GM23338 (cell line): ENCODE results near the gene DDX24. TPM values are rescaled to one million over a fixed set of nuclear protein-coding genes. Genes with fewer than 3 reads are reported as not detected.

ENCODE experiments used
- ATAC-seq: fragments of 200-7000 bp; cut with Tn5 transposase; 3 replicates; pipeline ENCODE4 v1.9.1; 2020
- DNase-seq: peaks from one replicate; pipeline ENCODE4 v3.0.0-alpha.2; 2015; ENCODE audit warnings: low spot score
- H2AFZ ChIP-seq: fragments of 200-600 bp; sonication (generic); 2 replicates; pipeline ENCODE4 v1.8.0; 2016; ENCODE audit warnings: antibody characterized with exemption, mild to moderate bottlenecking, moderate library complexity
- H3F3A ChIP-seq: fragments of 200-600 bp; sonication (generic); replicated peaks from 2 replicates; pipeline ENCODE4 v1.8.0; 2017; ENCODE audit warnings: antibody characterized with exemption, mixed run types, low read depth
- H3K27ac ChIP-seq: fragments of 200-600 bp; sonication (generic); 2 replicates; pipeline ENCODE4 v1.6.1; 2016; ENCODE audit warnings: low read depth
- H3K27me3 ChIP-seq: fragments of 200-600 bp; sonication (generic); 2 replicates; pipeline ENCODE4 v1.8.0; 2016; ENCODE audit warnings: mild to moderate bottlenecking, mixed run types, moderate library complexity; ENCODE audit not compliant: insufficient read depth
- H3K36me3 ChIP-seq: fragments of 200-600 bp; sonication (generic); 2 replicates; pipeline ENCODE4 v1.8.0; 2016; ENCODE audit warnings: mild to moderate bottlenecking; ENCODE audit not compliant: insufficient read depth
- H3K4me1 ChIP-seq: fragments of 200-600 bp; sonication (generic); 2 replicates; pipeline ENCODE4 v1.8.0; 2016; ENCODE audit warnings: mild to moderate bottlenecking, moderate library complexity; ENCODE audit not compliant: insufficient read depth
- H3K4me2 ChIP-seq: fragments of 200-600 bp; sonication (generic); 2 replicates; pipeline ENCODE4 v1.7.1; 2017; ENCODE audit warnings: mixed run types
- H3K4me3 ChIP-seq: fragments of 200-600 bp; sonication (generic); 2 replicates; pipeline ENCODE4 v1.6.1; 2016; ENCODE audit warnings: mixed run types
- H3K79me2 ChIP-seq: fragments of 200-600 bp; sonication (generic); replicated peaks from 2 replicates; pipeline ENCODE4 v1.8.0; 2017; ENCODE audit warnings: mild to moderate bottlenecking; ENCODE audit not compliant: insufficient read depth
- H3K9me2 ChIP-seq: fragments of 200-600 bp; sonication (generic); 2 replicates; pipeline ENCODE4 v1.8.0; 2017; ENCODE audit not compliant: insufficient read depth
- H4K20me1 ChIP-seq: fragments of 200-600 bp; sonication (generic); replicated peaks from 2 replicates; pipeline ENCODE4 v1.8.0; 2017; ENCODE audit warnings: mild to moderate bottlenecking; ENCODE audit not compliant: insufficient read depth
- H3K27ac Mint-ChIP-seq: 2 replicates; pipeline ENCODE4 v1.8.0; 2020; ENCODE audit warnings: inconsistent platforms, mild to moderate bottlenecking, moderate library complexity, mixed read lengths
- H3K27me3 Mint-ChIP-seq: 3 replicates; pipeline ENCODE4 v1.8.0; 2022; ENCODE audit warnings: low read depth, mild to moderate bottlenecking, moderate library complexity, mixed read lengths, inconsistent platforms; ENCODE audit not compliant: insufficient read depth, poor library complexity
- H3K36me3 Mint-ChIP-seq: 3 replicates; pipeline ENCODE4 v1.8.0; 2021; ENCODE audit warnings: low read depth, mild to moderate bottlenecking, inconsistent platforms, moderate library complexity, mixed read lengths
- H3K4me1 Mint-ChIP-seq: 3 replicates; pipeline ENCODE4 v1.8.0; 2020; ENCODE audit warnings: mild to moderate bottlenecking, inconsistent platforms, mixed read lengths
- H3K4me3 Mint-ChIP-seq: 3 replicates; pipeline ENCODE4 v1.8.0; 2021; ENCODE audit warnings: moderate library complexity, mild to moderate bottlenecking, inconsistent platforms, mixed read lengths
- H3K9me3 Mint-ChIP-seq: 3 replicates; pipeline ENCODE4 v1.8.0; 2020; ENCODE audit warnings: moderate library complexity, mild to moderate bottlenecking, inconsistent platforms, mixed read lengths
- CREB1 ChIP-seq: fragments of 250-450 bp; sonication (Bioruptor Pico); IDR thresholded peaks from 2 replicates; pipeline ENCODE4 v1.5.0; 2020; ENCODE audit warnings: low read depth, mild to moderate bottlenecking, moderate library complexity
- EZH2 ChIP-seq: fragments of 200-600 bp; sonication (generic); IDR thresholded peaks from one replicate; pipeline ENCODE4 v1.8.0; 2017; ENCODE audit warnings: antibody characterized with exemption, mild to moderate bottlenecking, low read depth; ENCODE audit not compliant: unreplicated experiment
- EZH2phosphoT487 ChIP-seq: fragments of 200-600 bp; sonication (generic); IDR thresholded peaks from one replicate; pipeline ENCODE4 v1.8.1; 2018; ENCODE audit warnings: antibody characterized with exemption; ENCODE audit not compliant: unreplicated experiment
- JUNB ChIP-seq: IDR thresholded peaks from one replicate; pipeline ENCODE4 v1.6.1; 2016; ENCODE audit warnings: antibody characterized with exemption; ENCODE audit not compliant: unreplicated experiment
- NANOG ChIP-seq: IDR thresholded peaks from 2 replicates; pipeline ENCODE4 v1.6.1; 2016; ENCODE audit warnings: antibody characterized with exemption, borderline replicate concordance
- POLR2AphosphoS5 ChIP-seq: IDR thresholded peaks from 2 replicates; pipeline ENCODE4 v1.6.1; 2016; ENCODE audit warnings: antibody characterized with exemption, low read depth
- STAT1 ChIP-seq: IDR thresholded peaks from one replicate; pipeline ENCODE4 v1.6.1; 2016; ENCODE audit warnings: antibody characterized with exemption; ENCODE audit not compliant: unreplicated experiment
- ZNF114 ChIP-seq: fragments of 250-450 bp; sonication (Bioruptor Pico); IDR thresholded peaks from 2 replicates; pipeline ENCODE4 v1.5.0; 2020; ENCODE audit warnings: mild to moderate bottlenecking, moderate library complexity
- ZNF331 ChIP-seq: fragments of 250-450 bp; sonication (Bioruptor Pico); IDR thresholded peaks from 2 replicates; pipeline ENCODE4 v1.5.0; 2020; ENCODE audit warnings: low read depth, mild to moderate bottlenecking, moderate library complexity
- polyA plus RNA-seq: library from polyadenylated mRNA; unstranded; fragments of >200 nt; fragmentation: Nextera tagmentation; extraction: Ambion mirVana; gene quantifications from 2 replicates; pipeline ENCODE4 v1.2.1, GENCODE V29; 2016
- total RNA-seq: library from RNA; depleted of rRNA; stranded (reverse); fragments of >200 nt; shearing (Covaris generic); gene quantifications from 2 replicates; pipeline ENCODE4 v1.2.3, GENCODE V29; 2014
- TF ChIP-seq, protein P1 (sequence below): IDR thresholded peaks from one replicate; pipeline ENCODE4 v1.6.1; 2018; ENCODE audit warnings: antibody characterized with exemption; ENCODE audit not compliant: unreplicated experiment
- TF ChIP-seq, protein P2 (sequence below): IDR thresholded peaks from 2 replicates; pipeline ENCODE4 v1.6.1; 2016; ENCODE audit warnings: antibody characterized with exemption
- TF ChIP-seq, protein P3 (sequence below), 2 experiments: fragments of 200-600 bp in 1 of 2; sonication (generic) in 1 of 2; conservative IDR thresholded peaks; 2 replicates each; pipeline versions ENCODE4 v1.5.1 to v1.6.1; 2016 to 2017; ENCODE audit warnings: antibody characterized with exemption in 2 of 2, low read depth in 2 of 2, mild to moderate bottlenecking in 2 of 2, moderate library complexity in 1 of 2
- TF ChIP-seq, protein P4 (sequence below): fragments of 250-450 bp; sonication (Bioruptor Pico); IDR thresholded peaks from 2 replicates; pipeline ENCODE4 v1.5.0; 2020; ENCODE audit warnings: mild to moderate bottlenecking, moderate library complexity

Gene DDX24
- total and polyA plus RNA-seq, 2 experiments from 2014 or later, result 150 to 265 TPM

DNA sequence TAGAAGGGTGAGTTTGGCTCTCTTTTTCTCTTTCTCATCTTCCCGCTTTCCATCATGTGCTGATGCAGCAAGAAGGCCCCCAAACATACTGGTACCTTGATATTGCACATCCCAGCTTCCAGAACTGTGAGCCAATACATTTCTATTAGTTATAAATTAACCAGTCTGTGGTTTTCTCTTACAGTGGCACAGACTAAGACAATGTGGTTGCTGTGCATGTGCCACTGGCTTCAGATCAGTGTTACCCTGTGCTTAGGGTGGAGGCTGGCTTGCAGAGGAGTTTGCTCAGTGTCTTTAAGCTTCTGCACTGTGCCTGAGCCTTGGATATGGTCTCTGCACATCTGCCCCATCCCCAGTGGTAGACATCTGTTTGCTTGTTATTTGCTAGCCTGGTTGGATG, 42.9 kb upstream of the DDX24 start:
- Histone ChIP-seq H3K27ac (no peak overlapping the region), H3K4me1 (0 out of 2 replicates have a peak, but pooled peaks cover 6% of the 10 kb centered on the region), H4K20me1 (no peaks in the 10 kb centered on the region), H3F3A (no peaks in the 10 kb centered on the region), H3K27me3 (no peaks in the 10 kb centered on the region), H3K79me2 (no peaks in the 10 kb centered on the region), H3K9me2 (peaks cover 4% of the 10 kb centered on the region; the same call in 1 of the 2 replicates), H3K4me3 (no peak overlapping the region), H2AFZ (no peak overlapping the region), H3K36me3 (no peaks in the 10 kb centered on the region), H3K4me2 (no peak overlapping the region)
- H3K27me3 Mint-ChIP-seq, result peaks cover 8% of the 10 kb centered on the region
- DNase-seq (no peak), ATAC-seq (no peak)
- no peak overlapping the region for H3K4me3 Mint-ChIP-seq
- H3K36me3 Mint-ChIP-seq, result no peaks in the 10 kb centered on the region; the same call in 2 of the 3 replicates
- peaks cover 17% of the 10 kb centered on the region; the same call in 2 of the 3 replicates for H3K9me3 Mint-ChIP-seq
- TF ChIP-seq STAT1 (no peak), ZNF331 (CRISPR knock-in tag) (no peak), JUNB (no peak), EZH2 (no peak), POLR2AphosphoS5 (no peak), ZNF114 (CRISPR knock-in tag) (no peak), EZH2phosphoT487 (no peak), NANOG (no peak), CREB1 (CRISPR knock-in tag) (no peak)
- TF ChIP-seq, protein P1, sequence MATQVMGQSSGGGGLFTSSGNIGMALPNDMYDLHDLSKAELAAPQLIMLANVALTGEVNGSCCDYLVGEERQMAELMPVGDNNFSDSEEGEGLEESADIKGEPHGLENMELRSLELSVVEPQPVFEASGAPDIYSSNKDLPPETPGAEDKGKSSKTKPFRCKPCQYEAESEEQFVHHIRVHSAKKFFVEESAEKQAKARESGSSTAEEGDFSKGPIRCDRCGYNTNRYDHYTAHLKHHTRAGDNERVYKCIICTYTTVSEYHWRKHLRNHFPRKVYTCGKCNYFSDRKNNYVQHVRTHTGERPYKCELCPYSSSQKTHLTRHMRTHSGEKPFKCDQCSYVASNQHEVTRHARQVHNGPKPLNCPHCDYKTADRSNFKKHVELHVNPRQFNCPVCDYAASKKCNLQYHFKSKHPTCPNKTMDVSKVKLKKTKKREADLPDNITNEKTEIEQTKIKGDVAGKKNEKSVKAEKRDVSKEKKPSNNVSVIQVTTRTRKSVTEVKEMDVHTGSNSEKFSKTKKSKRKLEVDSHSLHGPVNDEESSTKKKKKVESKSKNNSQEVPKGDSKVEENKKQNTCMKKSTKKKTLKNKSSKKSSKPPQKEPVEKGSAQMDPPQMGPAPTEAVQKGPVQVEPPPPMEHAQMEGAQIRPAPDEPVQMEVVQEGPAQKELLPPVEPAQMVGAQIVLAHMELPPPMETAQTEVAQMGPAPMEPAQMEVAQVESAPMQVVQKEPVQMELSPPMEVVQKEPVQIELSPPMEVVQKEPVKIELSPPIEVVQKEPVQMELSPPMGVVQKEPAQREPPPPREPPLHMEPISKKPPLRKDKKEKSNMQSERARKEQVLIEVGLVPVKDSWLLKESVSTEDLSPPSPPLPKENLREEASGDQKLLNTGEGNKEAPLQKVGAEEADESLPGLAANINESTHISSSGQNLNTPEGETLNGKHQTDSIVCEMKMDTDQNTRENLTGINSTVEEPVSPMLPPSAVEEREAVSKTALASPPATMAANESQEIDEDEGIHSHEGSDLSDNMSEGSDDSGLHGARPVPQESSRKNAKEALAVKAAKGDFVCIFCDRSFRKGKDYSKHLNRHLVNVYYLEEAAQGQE, result no peak
- TF ChIP-seq, protein P2, sequence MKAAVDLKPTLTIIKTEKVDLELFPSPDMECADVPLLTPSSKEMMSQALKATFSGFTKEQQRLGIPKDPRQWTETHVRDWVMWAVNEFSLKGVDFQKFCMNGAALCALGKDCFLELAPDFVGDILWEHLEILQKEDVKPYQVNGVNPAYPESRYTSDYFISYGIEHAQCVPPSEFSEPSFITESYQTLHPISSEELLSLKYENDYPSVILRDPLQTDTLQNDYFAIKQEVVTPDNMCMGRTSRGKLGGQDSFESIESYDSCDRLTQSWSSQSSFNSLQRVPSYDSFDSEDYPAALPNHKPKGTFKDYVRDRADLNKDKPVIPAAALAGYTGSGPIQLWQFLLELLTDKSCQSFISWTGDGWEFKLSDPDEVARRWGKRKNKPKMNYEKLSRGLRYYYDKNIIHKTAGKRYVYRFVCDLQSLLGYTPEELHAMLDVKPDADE, result no peak
- TF ChIP-seq, protein P3, sequence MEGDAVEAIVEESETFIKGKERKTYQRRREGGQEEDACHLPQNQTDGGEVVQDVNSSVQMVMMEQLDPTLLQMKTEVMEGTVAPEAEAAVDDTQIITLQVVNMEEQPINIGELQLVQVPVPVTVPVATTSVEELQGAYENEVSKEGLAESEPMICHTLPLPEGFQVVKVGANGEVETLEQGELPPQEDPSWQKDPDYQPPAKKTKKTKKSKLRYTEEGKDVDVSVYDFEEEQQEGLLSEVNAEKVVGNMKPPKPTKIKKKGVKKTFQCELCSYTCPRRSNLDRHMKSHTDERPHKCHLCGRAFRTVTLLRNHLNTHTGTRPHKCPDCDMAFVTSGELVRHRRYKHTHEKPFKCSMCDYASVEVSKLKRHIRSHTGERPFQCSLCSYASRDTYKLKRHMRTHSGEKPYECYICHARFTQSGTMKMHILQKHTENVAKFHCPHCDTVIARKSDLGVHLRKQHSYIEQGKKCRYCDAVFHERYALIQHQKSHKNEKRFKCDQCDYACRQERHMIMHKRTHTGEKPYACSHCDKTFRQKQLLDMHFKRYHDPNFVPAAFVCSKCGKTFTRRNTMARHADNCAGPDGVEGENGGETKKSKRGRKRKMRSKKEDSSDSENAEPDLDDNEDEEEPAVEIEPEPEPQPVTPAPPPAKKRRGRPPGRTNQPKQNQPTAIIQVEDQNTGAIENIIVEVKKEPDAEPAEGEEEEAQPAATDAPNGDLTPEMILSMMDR (conservative IDR thresholded peaks at IDR 0.05; ENCODE audit: low read depth in 2 of 2), result no peak
- TF ChIP-seq, protein P4, sequence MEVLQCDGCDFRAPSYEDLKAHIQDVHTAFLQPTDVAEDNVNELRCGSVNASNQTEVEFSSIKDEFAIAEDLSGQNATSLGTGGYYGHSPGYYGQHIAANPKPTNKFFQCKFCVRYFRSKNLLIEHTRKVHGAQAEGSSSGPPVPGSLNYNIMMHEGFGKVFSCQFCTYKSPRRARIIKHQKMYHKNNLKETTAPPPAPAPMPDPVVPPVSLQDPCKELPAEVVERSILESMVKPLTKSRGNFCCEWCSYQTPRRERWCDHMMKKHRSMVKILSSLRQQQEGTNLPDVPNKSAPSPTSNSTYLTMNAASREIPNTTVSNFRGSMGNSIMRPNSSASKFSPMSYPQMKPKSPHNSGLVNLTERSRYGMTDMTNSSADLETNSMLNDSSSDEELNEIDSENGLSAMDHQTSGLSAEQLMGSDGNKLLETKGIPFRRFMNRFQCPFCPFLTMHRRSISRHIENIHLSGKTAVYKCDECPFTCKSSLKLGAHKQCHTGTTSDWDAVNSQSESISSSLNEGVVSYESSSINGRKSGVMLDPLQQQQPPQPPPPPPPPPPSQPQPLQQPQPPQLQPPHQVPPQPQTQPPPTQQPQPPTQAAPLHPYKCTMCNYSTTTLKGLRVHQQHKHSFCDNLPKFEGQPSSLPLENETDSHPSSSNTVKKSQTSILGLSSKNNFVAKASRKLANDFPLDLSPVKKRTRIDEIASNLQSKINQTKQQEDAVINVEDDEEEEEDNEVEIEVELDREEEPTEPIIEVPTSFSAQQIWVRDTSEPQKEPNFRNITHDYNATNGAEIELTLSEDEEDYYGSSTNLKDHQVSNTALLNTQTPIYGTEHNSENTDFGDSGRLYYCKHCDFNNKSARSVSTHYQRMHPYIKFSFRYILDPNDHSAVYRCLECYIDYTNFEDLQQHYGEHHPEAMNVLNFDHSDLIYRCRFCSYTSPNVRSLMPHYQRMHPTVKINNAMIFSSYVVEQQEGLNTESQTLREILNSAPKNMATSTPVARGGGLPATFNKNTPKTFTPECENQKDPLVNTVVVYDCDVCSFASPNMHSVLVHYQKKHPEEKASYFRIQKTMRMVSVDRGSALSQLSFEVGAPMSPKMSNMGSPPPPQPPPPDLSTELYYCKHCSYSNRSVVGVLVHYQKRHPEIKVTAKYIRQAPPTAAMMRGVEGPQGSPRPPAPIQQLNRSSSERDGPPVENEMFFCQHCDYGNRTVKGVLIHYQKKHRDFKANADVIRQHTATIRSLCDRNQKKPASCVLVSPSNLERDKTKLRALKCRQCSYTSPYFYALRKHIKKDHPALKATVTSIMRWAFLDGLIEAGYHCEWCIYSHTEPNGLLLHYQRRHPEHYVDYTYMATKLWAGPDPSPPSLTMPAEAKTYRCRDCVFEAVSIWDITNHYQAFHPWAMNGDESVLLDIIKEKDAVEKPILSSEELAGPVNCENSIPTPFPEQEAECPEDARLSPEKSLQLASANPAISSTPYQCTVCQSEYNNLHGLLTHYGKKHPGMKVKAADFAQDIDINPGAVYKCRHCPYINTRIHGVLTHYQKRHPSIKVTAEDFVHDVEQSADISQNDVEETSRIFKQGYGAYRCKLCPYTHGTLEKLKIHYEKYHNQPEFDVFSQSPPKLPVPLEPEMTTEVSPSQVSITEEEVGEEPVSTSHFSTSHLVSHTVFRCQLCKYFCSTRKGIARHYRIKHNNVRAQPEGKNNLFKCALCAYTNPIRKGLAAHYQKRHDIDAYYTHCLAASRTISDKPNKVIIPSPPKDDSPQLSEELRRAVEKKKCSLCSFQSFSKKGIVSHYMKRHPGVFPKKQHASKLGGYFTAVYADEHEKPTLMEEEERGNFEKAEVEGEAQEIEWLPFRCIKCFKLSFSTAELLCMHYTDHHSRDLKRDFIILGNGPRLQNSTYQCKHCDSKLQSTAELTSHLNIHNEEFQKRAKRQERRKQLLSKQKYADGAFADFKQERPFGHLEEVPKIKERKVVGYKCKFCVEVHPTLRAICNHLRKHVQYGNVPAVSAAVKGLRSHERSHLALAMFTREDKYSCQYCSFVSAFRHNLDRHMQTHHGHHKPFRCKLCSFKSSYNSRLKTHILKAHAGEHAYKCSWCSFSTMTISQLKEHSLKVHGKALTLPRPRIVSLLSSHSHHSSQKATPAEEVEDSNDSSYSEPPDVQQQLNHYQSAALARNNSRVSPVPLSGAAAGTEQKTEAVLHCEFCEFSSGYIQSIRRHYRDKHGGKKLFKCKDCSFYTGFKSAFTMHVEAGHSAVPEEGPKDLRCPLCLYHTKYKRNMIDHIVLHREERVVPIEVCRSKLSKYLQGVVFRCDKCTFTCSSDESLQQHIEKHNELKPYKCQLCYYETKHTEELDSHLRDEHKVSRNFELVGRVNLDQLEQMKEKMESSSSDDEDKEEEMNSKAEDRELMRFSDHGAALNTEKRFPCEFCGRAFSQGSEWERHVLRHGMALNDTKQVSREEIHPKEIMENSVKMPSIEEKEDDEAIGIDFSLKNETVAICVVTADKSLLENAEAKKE (CRISPR knock-in tag), result no peak
- H3K27ac Mint-ChIP-seq, result no peak overlapping the region
- peaks cover 5% of the 10 kb centered on the region for H3K4me1 Mint-ChIP-seq
